Activated T-cell treated with anti-CD3 and anti-CD28 coated beads, Interleukin-2, amount 50 U/mL, for 4 hours (primary cell): ENCODE measurements around the gene PRDM16. TPM values are rescaled to one million over a fixed set of nuclear protein-coding genes. Genes with fewer than 3 reads are reported as not detected.
A peak's percentile ranks its signal among the peaks of the same experiment; 100 is the strongest.

ENCODE experiments used
- ATAC-seq, 2 donors: fragments of 200-7000 bp; cut with Tn5 transposase; one replicate each; pipeline ENCODE4 v1.10.0; 2021
- DNase-seq: peaks from one replicate; pipeline ENCODE4 v3.0.0-alpha.2; 2020
- H3K27me3 Mint-ChIP-seq: one replicate; pipeline ENCODE4 v1.8.0; 2021; ENCODE audit warnings: low read depth, mixed read lengths
- H3K36me3 Mint-ChIP-seq: one replicate; pipeline ENCODE4 v1.8.0; 2022; ENCODE audit warnings: mixed read lengths; ENCODE audit not compliant: insufficient read depth
- H3K4me1 Mint-ChIP-seq: one replicate; pipeline ENCODE4 v1.8.0; 2021; ENCODE audit warnings: low read depth, mixed read lengths
- H3K4me3 Mint-ChIP-seq: one replicate; pipeline ENCODE4 v1.8.0; 2021; ENCODE audit warnings: mild to moderate bottlenecking, moderate library complexity, mixed read lengths
- H3K9me3 Mint-ChIP-seq: one replicate; pipeline ENCODE4 v1.8.0; 2021; ENCODE audit warnings: mixed read lengths
- total RNA-seq, 3 donors: library from RNA; stranded (reverse); gene quantifications; one replicate each; pipeline ENCODE4 v1.2.1, GENCODE V29; 2021

PRDM16 gene
- total RNA-seq, 3 donors from 2014 or later: 0.05 to 0.22 TPM; not detected in 1

- peaks cover 11% of the 10 kb centered on the region for H3K27me3 Mint-ChIP-seq
- no peaks in the 10 kb centered on the region for H3K9me3 Mint-ChIP-seq
- no peak for ATAC-seq
- peaks cover 4% of the 10 kb centered on the region for H3K4me1 Mint-ChIP-seq
- H3K36me3 Mint-ChIP-seq: no peaks in the 10 kb centered on the region
- peak overlapping the region; percentile 62 for H3K4me3 Mint-ChIP-seq
- DNase-seq: no peak
Measured at GRCh38 chr1:3455670-3456448, 386.9 kb downstream of the PRDM16 start.

- ATAC-seq (no peak), DNase-seq (no peak)
- H3K4me3 Mint-ChIP-seq: no peak overlapping the region
- no peaks in the 10 kb centered on the region for H3K36me3 Mint-ChIP-seq
- H3K4me1 Mint-ChIP-seq: peaks cover 4% of the 10 kb centered on the region
- peaks cover 6% of the 10 kb centered on the region for H3K27me3 Mint-ChIP-seq
- no peaks in the 10 kb centered on the region for H3K9me3 Mint-ChIP-seq
Measured at GRCh38 chr1:3456449-3456963, 387.5 kb downstream of the PRDM16 start.

GRCh38 chr1:3456964-3457909 is 388.2 kb downstream of the PRDM16 start:
- ATAC-seq: no peak
- H3K4me3 Mint-ChIP-seq: no peak overlapping the region

GRCh38 chr1:3457910-3458883 is 389.2 kb downstream of the PRDM16 start:
- no peak for ATAC-seq
- H3K4me1 Mint-ChIP-seq: peaks cover 3% of the 10 kb centered on the region
- peaks cover 3% of the 10 kb centered on the region for H3K27me3 Mint-ChIP-seq
- DNase-seq: no peak
- H3K4me3 Mint-ChIP-seq: no peak overlapping the region
- H3K36me3 Mint-ChIP-seq: no peaks in the 10 kb centered on the region
- H3K9me3 Mint-ChIP-seq: no peaks in the 10 kb centered on the region

More at GRCh38 chr1:3456964-3457909, 388.2 kb downstream of the PRDM16 start:
- no peaks in the 10 kb centered on the region for H3K9me3 Mint-ChIP-seq
- peaks cover 5% of the 10 kb centered on the region for H3K27me3 Mint-ChIP-seq
- peaks cover 4% of the 10 kb centered on the region for H3K4me1 Mint-ChIP-seq
- H3K36me3 Mint-ChIP-seq: no peaks in the 10 kb centered on the region
- no peak for DNase-seq

- Mint-ChIP-seq H3K36me3 (no peaks in the 10 kb centered on the region), H3K4me1 (no peaks in the 10 kb centered on the region), H3K4me3 (no peak overlapping the region), H3K27me3 (peaks cover 2% of the 10 kb centered on the region), H3K9me3 (no peaks in the 10 kb centered on the region)
- DNase-seq: no peak
- no peak for ATAC-seq
Measured at GRCh38 chr1:3459051-3459908, 390.3 kb downstream of the PRDM16 start.

GRCh38 chr1:3459940-3460671 is 391.1 kb downstream of the PRDM16 start:
- DNase-seq (no peak), ATAC-seq (no peak)
- Mint-ChIP-seq H3K4me3 (no peak overlapping the region), H3K36me3 (no peaks in the 10 kb centered on the region), H3K4me1 (no peaks in the 10 kb centered on the region), H3K27me3 (peaks cover 2% of the 10 kb centered on the region), H3K9me3 (no peaks in the 10 kb centered on the region)

- no peak for ATAC-seq
- Mint-ChIP-seq H3K27me3 (no peaks in the 10 kb centered on the region), H3K4me1 (no peaks in the 10 kb centered on the region), H3K4me3 (no peak overlapping the region), H3K9me3 (no peaks in the 10 kb centered on the region), H3K36me3 (no peaks in the 10 kb centered on the region)
- DNase-seq: no peak
Measured at GRCh38 chr1:3460672-3461131, 391.7 kb downstream of the PRDM16 start.

GRCh38 chr1:3461238-3461933 is 392.4 kb downstream of the PRDM16 start:
- Mint-ChIP-seq H3K27me3 (no peaks in the 10 kb centered on the region), H3K36me3 (no peaks in the 10 kb centered on the region), H3K4me3 (no peak overlapping the region), H3K9me3 (no peaks in the 10 kb centered on the region), H3K4me1 (no peaks in the 10 kb centered on the region)
- ATAC-seq: no peak
- no peak for DNase-seq

GRCh38 chr1:3461934-3462275 is 392.9 kb downstream of the PRDM16 start:
- no peaks in the 10 kb centered on the region for H3K36me3 Mint-ChIP-seq
- no peaks in the 10 kb centered on the region for H3K4me1 Mint-ChIP-seq
- no peaks in the 10 kb centered on the region for H3K9me3 Mint-ChIP-seq
- DNase-seq: no peak
- H3K4me3 Mint-ChIP-seq: no peak overlapping the region
- ATAC-seq: no peak
- H3K27me3 Mint-ChIP-seq: no peaks in the 10 kb centered on the region

GRCh38 chr1:3462356-3463012 is 393.5 kb downstream of the PRDM16 start:
- no peak for ATAC-seq
- no peaks in the 10 kb centered on the region for H3K4me1 Mint-ChIP-seq
- H3K9me3 Mint-ChIP-seq: no peaks in the 10 kb centered on the region

GRCh38 chr1:3463013-3463385 is 394.0 kb downstream of the PRDM16 start:
- H3K4me3 Mint-ChIP-seq: no peak overlapping the region
- no peaks in the 10 kb centered on the region for H3K36me3 Mint-ChIP-seq
- ATAC-seq: no peak
- no peaks in the 10 kb centered on the region for H3K27me3 Mint-ChIP-seq
- no peaks in the 10 kb centered on the region for H3K4me1 Mint-ChIP-seq
- DNase-seq: no peak
- no peaks in the 10 kb centered on the region for H3K9me3 Mint-ChIP-seq

More at GRCh38 chr1:3462356-3463012, 393.5 kb downstream of the PRDM16 start:
- no peaks in the 10 kb centered on the region for H3K27me3 Mint-ChIP-seq
- DNase-seq: no peak
- no peaks in the 10 kb centered on the region for H3K36me3 Mint-ChIP-seq
- no peak overlapping the region for H3K4me3 Mint-ChIP-seq

- H3K36me3 Mint-ChIP-seq: no peaks in the 10 kb centered on the region
- no peaks in the 10 kb centered on the region for H3K9me3 Mint-ChIP-seq
- no peaks in the 10 kb centered on the region for H3K4me1 Mint-ChIP-seq
- DNase-seq: no peak
- ATAC-seq: no peak
- H3K27me3 Mint-ChIP-seq: no peaks in the 10 kb centered on the region
- H3K4me3 Mint-ChIP-seq: no peak overlapping the region
Measured at GRCh38 chr1:3463408-3463863, 394.4 kb downstream of the PRDM16 start.
